HEK293 (cell line): ENCODE measurements around the gene TCF7L2.
A peak's percentile ranks its signal among the peaks of the same experiment; 100 is the strongest.

Source experiments
- CTCF ChIA-PET: fragments of 350-600 bp; formaldehyde crosslinking; extraction: SDS; loops from one replicate; lab custom pipeline; 2021; ENCODE audit warnings: antibody characterized with exemption; lab: Yijun Ruan, JAX
- POLR2A ChIA-PET: fragments of 300-600 bp; formaldehyde crosslinking; extraction: SDS; loops from one replicate; lab custom pipeline; 2020; ENCODE audit warnings: antibody characterized with exemption, inconsistent platforms; lab: Yijun Ruan, JAX
- H3K27ac ChIP-seq: fragments of 200-500 bp; sonication (Bioruptor generic); 2 replicates; pipeline ENCODE4 v1.5.1; 2014; ENCODE audit warnings: low read depth, low read length, control low read depth, inconsistent platforms; ENCODE audit errors: extremely low read depth
- H3K36me3 ChIP-seq, 2 experiments: fragments of 200-500 bp in 1 of 2; sonication (Bioruptor generic) in 1 of 2; 1 replicate in 1 of 2; 2 replicates in 1 of 2; pipeline ENCODE4 v1.5.1; 2014 to 2017; ENCODE audit warnings: inconsistent platforms in 2 of 2, low read length in 2 of 2; ENCODE audit not compliant: control insufficient read depth in 2 of 2, insufficient read depth in 1 of 2
- H3K4me1 ChIP-seq: fragments of 200-500 bp; sonication (Bioruptor generic); 2 replicates; pipeline ENCODE4 v1.5.1; 2014; ENCODE audit warnings: mild to moderate bottlenecking, low read length, inconsistent platforms; ENCODE audit not compliant: control insufficient read depth, insufficient read depth
- H3K4me3 ChIP-seq: 2 replicates; pipeline ENCODE4 v1.5.1; 2011; ENCODE audit warnings: low read depth, mild to moderate bottlenecking, control low read depth, low read length, moderate library complexity
- H3K9me3 ChIP-seq: fragments of 200-500 bp; sonication (Bioruptor generic); 2 replicates; pipeline ENCODE4 v1.5.1; 2014; ENCODE audit warnings: low read depth, low read length, inconsistent platforms; ENCODE audit not compliant: control insufficient read depth, insufficient read depth
- BCL11B ChIP-seq: fragments of 450-650 bp; formaldehyde crosslinking; IDR thresholded peaks from 2 replicates; pipeline ENCODE4 v1.5.1; 2016; ENCODE audit warnings: low read depth, missing biosample characterization, missing genetic modification characterization
- GLI2 ChIP-seq: fragments of 450-650 bp; formaldehyde crosslinking; IDR thresholded peaks from 2 replicates; pipeline ENCODE4; 2017; ENCODE audit warnings: missing biosample characterization, missing genetic modification characterization, low read depth, borderline replicate concordance
- GLI4 ChIP-seq: fragments of 450-650 bp; formaldehyde crosslinking; IDR thresholded peaks from 2 replicates; pipeline ENCODE4 v1.5.1; 2016; ENCODE audit warnings: missing biosample characterization, missing genetic modification characterization
- MEIS1 ChIP-seq: sonication (generic); formaldehyde crosslinking; IDR thresholded peaks from 2 replicates; pipeline ENCODE4 v1.8.1; 2022; ENCODE audit warnings: missing genetic modification reagents, mild to moderate bottlenecking, borderline replicate concordance
- OVOL3 ChIP-seq: fragments of 450-650 bp; formaldehyde crosslinking; IDR thresholded peaks from 2 replicates; pipeline ENCODE4 v1.5.1; 2016; ENCODE audit warnings: missing biosample characterization, missing genetic modification characterization
- SCRT1 ChIP-seq: fragments of 450-650 bp; formaldehyde crosslinking; IDR thresholded peaks from 2 replicates; pipeline ENCODE4 v1.5.1; 2016; ENCODE audit warnings: missing biosample characterization, missing genetic modification characterization, borderline replicate concordance
- TRIM28 ChIP-seq: IDR thresholded peaks from 2 replicates; pipeline ENCODE4 v1.6.1; 2011; ENCODE audit warnings: low read length, control low read depth, borderline replicate concordance
- ZBTB1 ChIP-seq: fragments of 450-650 bp; formaldehyde crosslinking; IDR thresholded peaks from 2 replicates; pipeline ENCODE4 v1.5.1; 2016; ENCODE audit warnings: missing biosample characterization, missing genetic modification characterization
- ZBTB6 ChIP-seq: fragments of 450-650 bp; formaldehyde crosslinking; IDR thresholded peaks from 2 replicates; pipeline ENCODE4 v1.5.1; 2017; ENCODE audit warnings: missing biosample characterization, missing genetic modification characterization
- ZEB2 ChIP-seq: fragments of 450-650 bp; formaldehyde crosslinking; IDR thresholded peaks from 2 replicates; pipeline ENCODE4 v1.5.1; 2016; ENCODE audit warnings: missing biosample characterization, missing genetic modification characterization
- ZNF114 ChIP-seq: fragments of 450-650 bp; formaldehyde crosslinking; IDR thresholded peaks from 2 replicates; pipeline ENCODE4 v1.5.0; 2017; ENCODE audit warnings: missing biosample characterization, missing genetic modification characterization
- ZNF175 ChIP-seq: fragments of 450-650 bp; formaldehyde crosslinking; IDR thresholded peaks from 2 replicates; pipeline ENCODE4 v1.5.1; 2016; ENCODE audit warnings: missing biosample characterization, missing genetic modification characterization
- ZNF223 ChIP-seq: fragments of 450-650 bp; formaldehyde crosslinking; IDR thresholded peaks from 2 replicates; pipeline ENCODE4 v1.5.1; 2016; ENCODE audit warnings: missing biosample characterization, missing genetic modification characterization
- ZNF239 ChIP-seq: fragments of 450-650 bp; formaldehyde crosslinking; IDR thresholded peaks from 2 replicates; pipeline ENCODE4 v1.5.1; 2016; ENCODE audit warnings: missing biosample characterization, missing genetic modification characterization
- ZNF274 ChIP-seq, 2 experiments: fragments of 200-500 bp in 1 of 2; fragments of 450-650 bp in 1 of 2; sonication (Bioruptor generic) in 1 of 2; formaldehyde crosslinking in 1 of 2; IDR thresholded peaks; 2 replicates each; pipeline versions ENCODE4 v1.5.1 to v1.6.1; 2014 to 2016; ENCODE audit warnings: borderline replicate concordance in 1 of 2, inconsistent platforms in 1 of 2, low read length in 1 of 2, missing biosample characterization in 1 of 2, missing genetic modification characterization in 1 of 2
- ZNF311 ChIP-seq: fragments of 450-650 bp; formaldehyde crosslinking; IDR thresholded peaks from 2 replicates; pipeline ENCODE4 v1.5.1; 2017; ENCODE audit warnings: missing biosample characterization, missing genetic modification characterization, borderline replicate concordance
- ZNF501 ChIP-seq: fragments of 450-650 bp; formaldehyde crosslinking; IDR thresholded peaks from 2 replicates; pipeline ENCODE4 v1.5.1; 2016; ENCODE audit warnings: missing biosample characterization, missing genetic modification characterization
- ZNF530 ChIP-seq: fragments of 450-650 bp; formaldehyde crosslinking; IDR thresholded peaks from 2 replicates; pipeline ENCODE4 v1.5.1; 2016; ENCODE audit warnings: low read depth, missing biosample characterization, missing genetic modification characterization
- ZNF571 ChIP-seq: fragments of 450-650 bp; formaldehyde crosslinking; IDR thresholded peaks from 2 replicates; pipeline ENCODE4 v1.5.0; 2017; ENCODE audit warnings: missing biosample characterization, missing genetic modification characterization
- ZNF654 ChIP-seq: fragments of 450-650 bp; formaldehyde crosslinking; IDR thresholded peaks from 2 replicates; pipeline ENCODE4 v1.5.1; 2016; ENCODE audit warnings: low read depth, missing biosample characterization, missing genetic modification characterization
- ZNF692 ChIP-seq: fragments of 450-650 bp; formaldehyde crosslinking; IDR thresholded peaks from 2 replicates; pipeline ENCODE4 v1.5.1; 2016; ENCODE audit warnings: missing biosample characterization, missing genetic modification characterization
- ZNF843 ChIP-seq: fragments of 450-650 bp; formaldehyde crosslinking; IDR thresholded peaks from 2 replicates; pipeline ENCODE4 v1.5.1; 2016; ENCODE audit warnings: missing biosample characterization, missing genetic modification characterization
- ZXDB ChIP-seq: fragments of 450-650 bp; formaldehyde crosslinking; IDR thresholded peaks from 2 replicates; pipeline ENCODE4 v1.5.1; 2016; ENCODE audit warnings: missing biosample characterization, missing genetic modification characterization
- TF ChIP-seq, protein P1 (sequence below): fragments of 450-650 bp; formaldehyde crosslinking; IDR thresholded peaks from 2 replicates; pipeline ENCODE4 v1.5.1; 2016; ENCODE audit warnings: missing biosample characterization, missing genetic modification characterization
- TF ChIP-seq, protein P2 (sequence below): fragments of 450-650 bp; formaldehyde crosslinking; IDR thresholded peaks from 2 replicates; pipeline ENCODE4 v1.5.1; 2016; ENCODE audit warnings: missing biosample characterization, missing genetic modification characterization
- TF ChIP-seq, protein P3 (sequence below): fragments of 450-650 bp; formaldehyde crosslinking; IDR thresholded peaks from 2 replicates; pipeline ENCODE4 v1.5.1; 2017; ENCODE audit warnings: missing biosample characterization, missing genetic modification characterization
- TF ChIP-seq, protein P4 (sequence below): fragments of 450-650 bp; formaldehyde crosslinking; IDR thresholded peaks from 2 replicates; pipeline ENCODE4 v1.5.1; 2016; ENCODE audit warnings: missing biosample characterization, missing genetic modification characterization
- TF ChIP-seq, protein P5 (sequence below): fragments of 450-650 bp; formaldehyde crosslinking; IDR thresholded peaks from 2 replicates; pipeline ENCODE4; 2016; ENCODE audit warnings: missing biosample characterization, missing genetic modification characterization

Gene TCF7L2

DNA sequence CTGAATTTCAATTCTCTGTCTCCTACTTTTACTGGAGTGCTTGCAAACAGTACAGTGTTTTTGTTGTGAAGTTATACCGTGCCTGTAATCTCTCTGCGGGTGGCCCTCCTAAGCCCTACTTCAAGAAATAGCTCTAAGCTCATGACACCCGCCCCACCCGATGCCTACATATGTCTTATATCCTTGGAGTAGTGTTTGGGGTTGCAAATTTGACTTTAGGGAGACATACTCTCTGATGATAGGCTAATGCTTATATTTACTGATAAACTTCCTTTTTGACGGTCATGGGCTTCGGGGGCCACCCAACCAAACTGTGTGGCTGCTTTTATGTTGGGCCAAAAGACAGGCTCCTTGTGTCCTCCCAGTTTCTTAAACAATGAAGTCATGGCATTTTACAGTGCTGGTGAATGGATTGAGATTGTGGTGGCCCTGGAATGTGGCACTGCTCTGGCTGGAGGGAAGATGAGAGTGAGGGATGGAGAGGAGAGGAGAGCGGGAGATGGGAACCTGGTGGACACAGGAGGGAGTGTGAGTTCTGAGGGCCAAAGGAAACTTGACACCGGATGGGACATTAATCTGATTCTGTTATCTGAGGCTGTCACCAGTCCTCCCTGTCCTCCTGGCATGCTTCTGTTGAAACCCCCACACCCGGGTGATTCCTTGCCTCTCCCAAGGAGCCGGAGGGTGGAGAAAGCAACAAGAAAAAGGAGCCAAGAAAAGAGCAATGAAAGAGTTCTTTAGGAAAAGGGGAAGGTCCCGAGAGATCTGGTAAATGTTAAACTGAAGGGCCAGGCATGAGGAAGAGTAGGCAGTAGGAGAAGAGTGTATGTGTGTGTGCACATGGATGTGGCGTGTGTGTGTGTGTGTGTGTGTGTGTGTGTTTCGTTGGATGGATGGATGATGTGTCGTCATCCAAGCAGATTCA is 113.3 kb downstream of the TCF7L2 start:
- POLR2A ChIA-PET, result no interaction called here
- Histone ChIP-seq H3K4me1 (peaks cover 42% of the 10 kb centered on the region), H3K36me3 (no peaks in the 10 kb centered on the region), H3K27ac (peak overlapping the region; percentile 53; the same call in 1 of the 2 replicates), H3K9me3 (no peaks in the 10 kb centered on the region), H3K4me3 (no peak overlapping the region)
- CTCF ChIA-PET, result interaction anchor here (0.6 to 1.3 kb wide), 3 partner anchors 11 to 1041 kb away, joined by 3 to 5 read pairs (median 3); no protein-coding TSS in a partner anchor
- TF ChIP-seq ZNF843 (tag by site-specific recombination) (peak; percentile 72), OVOL3 (tag by site-specific recombination) (no peak), TRIM28 (no peak), MEIS1 (CRISPR knock-in tag) (no peak), ZNF654 (tag by site-specific recombination) (no peak), ZNF114 (tag by site-specific recombination) (no peak), GLI4 (no peak), GLI2 (tag by site-specific recombination) (no peak; the same call in 1 of the 2 replicates), ZEB2 (peak; percentile 65), ZNF223 (tag by site-specific recombination) (no peak), ZNF175 (tag by site-specific recombination) (no peak), ZBTB6 (tag by site-specific recombination) (no peak), ZNF571 (tag by site-specific recombination) (no peak), ZNF239 (tag by site-specific recombination) (no peak), ZNF530 (tag by site-specific recombination) (no peak), ZNF692 (tag by site-specific recombination) (peak; percentile 51), ZNF311 (no peak), ZBTB1 (tag by site-specific recombination) (no peak), ZNF274 (IDR thresholded peaks at IDR 0.05; ENCODE audit: low read length) (no peak), ZNF274 (tag by site-specific recombination; IDR thresholded peaks at IDR 0.05; ENCODE audit: borderline replicate concordance) (no peak), SCRT1 (tag by site-specific recombination) (no peak), ZXDB (tag by site-specific recombination) (peak; percentile 78; the same call in 1 of the 2 replicates), ZNF501 (tag by site-specific recombination) (peak; percentile 44; the same call in 1 of the 2 replicates), BCL11B (tag by site-specific recombination) (no peak)
- TF ChIP-seq, protein P1, sequence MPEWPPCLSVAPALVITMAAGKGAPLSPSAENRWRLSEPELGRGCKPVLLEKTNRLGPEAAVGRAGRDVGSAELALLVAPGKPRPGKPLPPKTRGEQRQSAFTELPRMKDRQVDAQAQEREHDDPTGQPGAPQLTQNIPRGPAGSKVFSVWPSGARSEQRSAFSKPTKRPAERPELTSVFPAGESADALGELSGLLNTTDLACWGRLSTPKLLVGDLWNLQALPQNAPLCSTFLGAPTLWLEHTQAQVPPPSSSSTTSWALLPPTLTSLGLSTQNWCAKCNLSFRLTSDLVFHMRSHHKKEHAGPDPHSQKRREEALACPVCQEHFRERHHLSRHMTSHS (tag by site-specific recombination), result no peak
- TF ChIP-seq, protein P2, sequence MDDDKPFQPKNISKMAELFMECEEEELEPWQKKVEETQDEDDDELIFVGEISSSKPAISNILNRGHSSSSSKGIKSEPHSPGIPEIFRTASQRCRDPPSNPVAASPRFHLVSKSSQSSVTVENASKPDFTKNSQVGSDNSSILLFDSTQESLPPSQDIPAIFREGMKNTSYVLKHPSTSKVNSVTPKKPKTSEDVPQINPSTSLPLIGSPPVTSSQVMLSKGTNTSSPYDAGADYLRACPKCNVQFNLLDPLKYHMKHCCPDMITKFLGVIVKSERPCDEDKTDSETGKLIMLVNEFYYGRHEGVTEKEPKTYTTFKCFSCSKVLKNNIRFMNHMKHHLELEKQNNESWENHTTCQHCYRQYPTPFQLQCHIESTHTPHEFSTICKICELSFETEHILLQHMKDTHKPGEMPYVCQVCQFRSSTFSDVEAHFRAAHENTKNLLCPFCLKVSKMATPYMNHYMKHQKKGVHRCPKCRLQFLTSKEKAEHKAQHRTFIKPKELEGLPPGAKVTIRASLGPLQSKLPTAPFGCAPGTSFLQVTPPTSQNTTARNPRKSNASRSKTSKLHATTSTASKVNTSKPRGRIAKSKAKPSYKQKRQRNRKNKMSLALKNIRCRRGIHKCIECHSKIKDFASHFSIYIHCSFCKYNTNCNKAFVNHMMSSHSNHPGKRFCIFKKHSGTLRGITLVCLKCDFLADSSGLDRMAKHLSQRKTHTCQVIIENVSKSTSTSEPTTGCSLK (tag by site-specific recombination), result no peak
- TF ChIP-seq, protein P3, sequence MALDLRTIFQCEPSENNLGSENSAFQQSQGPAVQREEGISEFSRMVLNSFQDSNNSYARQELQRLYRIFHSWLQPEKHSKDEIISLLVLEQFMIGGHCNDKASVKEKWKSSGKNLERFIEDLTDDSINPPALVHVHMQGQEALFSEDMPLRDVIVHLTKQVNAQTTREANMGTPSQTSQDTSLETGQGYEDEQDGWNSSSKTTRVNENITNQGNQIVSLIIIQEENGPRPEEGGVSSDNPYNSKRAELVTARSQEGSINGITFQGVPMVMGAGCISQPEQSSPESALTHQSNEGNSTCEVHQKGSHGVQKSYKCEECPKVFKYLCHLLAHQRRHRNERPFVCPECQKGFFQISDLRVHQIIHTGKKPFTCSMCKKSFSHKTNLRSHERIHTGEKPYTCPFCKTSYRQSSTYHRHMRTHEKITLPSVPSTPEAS (tag by site-specific recombination), result peak; percentile 94
- TF ChIP-seq, protein P4, sequence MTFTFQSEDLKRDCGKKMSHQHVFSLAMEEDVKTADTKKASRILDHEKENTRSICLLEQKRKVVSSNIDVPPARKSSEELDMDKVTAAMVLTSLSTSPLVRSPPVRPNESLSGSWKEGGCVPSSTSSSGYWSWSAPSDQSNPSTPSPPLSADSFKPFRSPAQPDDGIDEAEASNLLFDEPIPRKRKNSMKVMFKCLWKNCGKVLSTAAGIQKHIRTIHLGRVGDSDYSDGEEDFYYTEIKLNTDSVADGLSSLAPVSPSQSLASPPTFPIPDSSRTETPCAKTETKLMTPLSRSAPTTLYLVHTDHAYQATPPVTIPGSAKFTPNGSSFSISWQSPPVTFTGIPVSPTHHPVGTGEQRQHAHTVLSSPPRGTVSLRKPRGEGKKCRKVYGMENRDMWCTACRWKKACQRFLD (tag by site-specific recombination), result no peak
- TF ChIP-seq, protein P5, sequence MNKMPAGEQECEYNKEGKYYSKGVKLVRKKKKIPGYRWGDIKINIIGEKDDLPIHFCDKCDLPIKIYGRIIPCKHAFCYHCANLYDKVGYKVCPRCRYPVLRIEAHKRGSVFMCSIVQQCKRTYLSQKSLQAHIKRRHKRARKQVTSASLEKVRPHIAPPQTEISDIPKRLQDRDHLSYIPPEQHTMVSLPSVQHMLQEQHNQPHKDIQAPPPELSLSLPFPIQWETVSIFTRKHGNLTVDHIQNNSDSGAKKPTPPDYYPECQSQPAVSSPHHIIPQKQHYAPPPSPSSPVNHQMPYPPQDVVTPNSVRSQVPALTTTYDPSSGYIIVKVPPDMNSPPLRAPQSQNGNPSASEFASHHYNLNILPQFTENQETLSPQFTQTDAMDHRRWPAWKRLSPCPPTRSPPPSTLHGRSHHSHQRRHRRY, result no peak
